Measurements from ENCODE around the gene PTH1R.

Gene PTH1R

GRCh38 chr3:46934072-46934471 is 56.6 kb downstream of the PTH1R start:
- DNase-seq: no peak

GRCh38 chr3:46934498-46935167 is 57.1 kb downstream of the PTH1R start:
- no peak for DNase-seq

- DNase-seq: no peak
These were observed 57.8 kb downstream of the PTH1R start for GRCh38 chr3:46935168-46935858.

- DNase-seq: no peak
These were observed 58.6 kb downstream of the PTH1R start for GRCh38 chr3:46935989-46936558.

GRCh38 chr3:46936733-46937250 is 59.3 kb downstream of the PTH1R start:
- no peak for DNase-seq

GRCh38 chr3:46938118-46938517 is 60.6 kb downstream of the PTH1R start:
- no peak for DNase-seq

GRCh38 chr3:46939578-46940445 is 62.3 kb downstream of the PTH1R start:
- DNase-seq: no peak

- DNase-seq: no peak
These were observed 64.6 kb downstream of the PTH1R start for GRCh38 chr3:46942076-46942475.

- DNase-seq: no peak
These were observed 65.1 kb downstream of the PTH1R start for GRCh38 chr3:46942481-46943236.

- no peak for DNase-seq
These were observed 66.0 kb downstream of the PTH1R start for GRCh38 chr3:46943237-46944187.

- no peak for DNase-seq
These were observed 66.7 kb downstream of the PTH1R start for GRCh38 chr3:46944191-46944590.

GRCh38 chr3:46946416-46946815 is 68.9 kb downstream of the PTH1R start:
- no peak for DNase-seq

- peak; percentile 79 for DNase-seq
These were observed 69.5 kb downstream of the PTH1R start for GRCh38 chr3:46946856-46947545.

- no peak for DNase-seq
These were observed 70.0 kb downstream of the PTH1R start for GRCh38 chr3:46947546-46947901.

GRCh38 chr3:46947981-46948791 is 70.7 kb downstream of the PTH1R start:
- peak; percentile 84 for DNase-seq

GRCh38 chr3:46948830-46949671 is 71.5 kb downstream of the PTH1R start:
- DNase-seq: peak; percentile 38

GRCh38 chr3:46950177-46950576 is 72.7 kb downstream of the PTH1R start:
- no peak for DNase-seq

GRCh38 chr3:46950650-46951241 is 73.2 kb downstream of the PTH1R start:
- no peak for DNase-seq

Measured in CD4-positive, alpha-beta T cell treated with Interleukin-21 for 1 hour (primary cell).